Stimulated activated naive CD8-positive, alpha-beta T cell treated with anti-CD3 and anti-CD28 coated beads, Interleukin-15, amount 100 ng/mL, for 72 hours (primary cell): ENCODE measurements around the gene ATP10D.
A peak's percentile ranks its signal among the peaks of the same experiment; 100 is the strongest.
"Not testable (repeated sequence)": the region's sequence is repeated elsewhere in the genome, so short reads cannot be mapped to it uniquely, and the experiment has no call there.

Experiments used
- ATAC-seq: fragments of 150-1000 bp; cut with Tn5 transposase; 2 replicates; pipeline ENCODE4 v1.10.0; 2021; ENCODE audit warnings: mild to moderate bottlenecking, moderate library complexity
- DNase-seq, 2 donors: peaks; one replicate each; pipeline ENCODE4 v3.0.0; 2021 to 2022
- H3K27ac Mint-ChIP-seq, 2 donors: one replicate each; pipeline ENCODE4 v1.8.0; 2022; ENCODE audit warnings: mild to moderate bottlenecking in 2 of 2, mixed read lengths in 2 of 2, moderate library complexity in 2 of 2
- H3K27me3 Mint-ChIP-seq: one replicate; pipeline ENCODE4 v1.8.0; 2022; ENCODE audit warnings: mixed read lengths
- H3K4me1 Mint-ChIP-seq: one replicate; pipeline ENCODE4 v1.8.0; 2022; ENCODE audit warnings: mild to moderate bottlenecking, mixed read lengths
- H3K4me3 Mint-ChIP-seq, 2 donors: one replicate each; pipeline ENCODE4 v1.8.0; 2022; ENCODE audit warnings: mild to moderate bottlenecking in 2 of 2, mixed read lengths in 2 of 2, moderate library complexity in 1 of 2
- H3K9me3 Mint-ChIP-seq, 2 donors: one replicate each; pipeline ENCODE4 v1.8.0; 2022; ENCODE audit warnings: mixed read lengths in 2 of 2

The ATP10D gene

DNA sequence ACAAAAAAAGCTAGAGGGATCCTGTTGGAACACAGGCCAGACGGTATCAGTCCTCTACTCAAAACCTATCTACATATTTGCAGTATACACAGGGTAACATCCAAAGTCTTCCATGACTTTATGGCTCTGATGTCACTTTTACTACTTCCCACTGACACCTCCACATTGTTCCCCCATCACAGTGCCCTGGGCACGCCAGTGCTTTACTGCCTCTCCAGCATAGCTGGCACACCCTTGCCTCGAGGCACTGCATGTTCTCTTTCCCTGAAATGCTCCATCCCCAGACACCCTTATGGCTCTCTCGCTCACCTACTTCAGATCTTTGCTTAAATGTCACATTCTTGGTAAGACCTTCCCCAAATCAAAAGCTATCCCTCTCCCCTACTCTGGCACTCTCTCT is 6.3 kb upstream of the ATP10D start:
- Mint-ChIP-seq H3K9me3 (no peaks in the 10 kb centered on the region), H3K4me3 (no peak overlapping the region), H3K27me3 (no peaks in the 10 kb centered on the region), H3K4me1 (peaks cover under 1% of the 10 kb centered on the region), H3K27ac (no peak overlapping the region)
- no peak for DNase-seq
- ATAC-seq: no peak

DNA sequence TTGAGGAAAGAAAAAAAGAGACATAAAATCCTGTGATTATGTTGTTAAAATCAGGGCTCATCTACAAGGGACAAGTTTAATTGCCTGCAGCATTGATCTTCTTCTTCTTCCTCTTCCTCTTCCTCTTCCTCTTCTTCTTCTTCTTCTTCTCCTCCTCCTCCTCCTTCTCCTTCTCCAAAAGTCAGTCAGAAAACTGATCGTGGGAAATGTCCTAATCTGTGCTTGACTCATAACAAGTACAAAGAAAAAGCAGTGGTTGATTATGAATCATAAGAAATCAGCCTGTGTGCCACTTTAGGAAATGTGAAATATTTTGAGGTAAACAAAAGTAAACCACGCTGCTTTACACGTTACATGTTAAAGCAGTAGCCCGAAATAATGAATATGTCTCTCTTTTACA is 2.7 kb upstream of the ATP10D start:
- H3K27ac Mint-ChIP-seq: no peak overlapping the region
- H3K9me3 Mint-ChIP-seq: no peaks in the 10 kb centered on the region
- peaks cover 15% of the 10 kb centered on the region for H3K4me1 Mint-ChIP-seq
- ATAC-seq: no peak
- H3K27me3 Mint-ChIP-seq: no peaks in the 10 kb centered on the region
- no peak for DNase-seq
- no peak overlapping the region for H3K4me3 Mint-ChIP-seq

DNA sequence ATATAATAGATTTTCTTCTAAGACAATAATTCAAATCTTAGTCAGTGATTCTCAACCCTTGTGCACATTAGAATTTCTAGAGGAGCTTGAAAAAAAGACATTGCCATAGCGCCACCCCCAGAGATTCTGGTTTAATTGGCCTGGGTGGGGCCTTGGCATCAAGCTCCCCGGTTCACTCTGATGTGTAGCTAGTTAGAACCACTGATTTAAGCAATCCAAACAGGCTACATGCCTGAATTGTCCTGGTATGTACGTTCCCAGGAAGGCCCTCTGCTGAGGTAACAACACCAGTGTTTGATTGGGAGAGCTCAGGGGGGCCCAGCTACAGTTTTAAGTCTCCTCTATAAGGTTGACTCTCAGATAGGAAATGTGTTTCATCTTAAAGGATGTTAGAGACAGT is 1.3 kb upstream of the ATP10D start:
- Mint-ChIP-seq H3K4me1 (peaks cover 15% of the 10 kb centered on the region), H3K27me3 (no peaks in the 10 kb centered on the region), H3K9me3 (no peaks in the 10 kb centered on the region), H3K27ac (peak overlapping the region in 1 of 2 donors; percentile 3), H3K4me3 (no peak overlapping the region)
- no peak for ATAC-seq
- no peak for DNase-seq

DNA sequence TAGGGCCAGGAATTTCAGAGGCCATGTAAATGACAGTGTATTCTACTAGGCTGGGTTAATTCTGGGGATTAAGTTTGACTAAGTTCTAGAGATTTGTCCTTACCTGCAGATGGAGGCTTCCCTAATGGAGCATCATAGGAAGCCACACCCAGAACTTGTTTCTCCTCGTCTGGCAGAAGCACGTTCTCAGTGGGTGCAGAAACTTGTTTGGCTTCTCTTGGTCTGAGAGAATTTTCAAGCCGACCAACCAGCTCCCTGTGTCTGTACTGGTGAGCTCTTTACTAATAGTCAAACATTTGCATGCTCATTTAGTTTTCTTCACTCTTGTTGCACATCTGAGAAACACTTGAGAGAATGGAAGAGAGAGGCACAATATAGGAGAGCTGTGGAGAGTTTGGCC is 907 bp upstream of the ATP10D start:
- peak overlapping the region; percentile 63 to 91 for H3K4me3 Mint-ChIP-seq
- H3K27ac Mint-ChIP-seq: peak overlapping the region; percentile 3 to 96
- DNase-seq (no peak), ATAC-seq (no peak)
- no peaks in the 10 kb centered on the region for H3K9me3 Mint-ChIP-seq
- peaks cover 15% of the 10 kb centered on the region for H3K4me1 Mint-ChIP-seq
- H3K27me3 Mint-ChIP-seq: no peaks in the 10 kb centered on the region

DNA sequence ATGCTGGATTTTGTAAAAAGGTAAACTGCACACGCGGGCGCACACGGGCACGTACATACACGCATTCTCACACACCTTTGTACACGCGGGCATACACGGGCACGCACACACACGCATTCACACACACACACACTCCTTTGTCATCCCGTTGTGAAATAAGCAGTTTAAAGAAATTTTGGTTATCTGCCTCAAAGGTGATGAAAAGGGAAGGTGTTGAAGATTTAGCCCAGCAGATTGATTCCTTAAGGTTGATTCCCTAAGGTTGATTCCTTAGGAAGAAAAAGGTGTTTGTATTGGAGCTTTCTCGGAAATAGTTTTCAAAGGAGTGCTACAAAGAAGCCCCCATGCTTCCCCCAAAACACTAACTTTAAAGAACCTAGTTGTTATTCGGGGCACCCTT is 693 bp downstream of the ATP10D start:
- no peak for ATAC-seq
- Mint-ChIP-seq H3K4me3 (peak overlapping the region; percentile 91 to 92), H3K27ac (peak overlapping the region; percentile 91 to 92), H3K27me3 (no peaks in the 10 kb centered on the region), H3K9me3 (no peaks in the 10 kb centered on the region), H3K4me1 (peaks cover 22% of the 10 kb centered on the region)
- no peak for DNase-seq

DNA sequence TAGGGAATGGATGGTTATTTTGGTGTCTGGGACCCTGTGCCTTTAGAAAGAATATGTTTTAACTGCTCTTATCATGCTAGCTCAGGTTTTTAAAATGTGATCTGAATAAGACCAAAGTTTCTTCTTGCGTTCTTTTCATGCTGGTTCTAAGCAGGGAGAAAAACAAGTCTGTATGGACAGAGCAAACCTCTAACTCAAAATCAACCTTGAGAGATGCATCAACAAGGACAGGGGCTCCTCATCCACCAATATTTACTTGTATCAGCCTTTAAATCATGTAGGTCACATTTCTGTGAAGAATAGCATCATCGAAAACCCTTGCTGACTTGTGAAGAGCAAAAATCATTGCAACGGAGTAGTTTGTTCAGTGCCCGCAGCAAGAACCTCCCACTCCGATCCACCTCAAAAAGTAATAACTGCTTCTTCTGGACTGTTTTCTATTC is 1.2 kb downstream of the ATP10D start:
- H3K27ac Mint-ChIP-seq: no peak overlapping the region
- peak overlapping the region; percentile 91 to 92 for H3K4me3 Mint-ChIP-seq
- no peaks in the 10 kb centered on the region for H3K9me3 Mint-ChIP-seq
- ATAC-seq (no peak), DNase-seq (no peak)
- H3K27me3 Mint-ChIP-seq: no peaks in the 10 kb centered on the region
- H3K4me1 Mint-ChIP-seq: peaks cover 27% of the 10 kb centered on the region

DNA sequence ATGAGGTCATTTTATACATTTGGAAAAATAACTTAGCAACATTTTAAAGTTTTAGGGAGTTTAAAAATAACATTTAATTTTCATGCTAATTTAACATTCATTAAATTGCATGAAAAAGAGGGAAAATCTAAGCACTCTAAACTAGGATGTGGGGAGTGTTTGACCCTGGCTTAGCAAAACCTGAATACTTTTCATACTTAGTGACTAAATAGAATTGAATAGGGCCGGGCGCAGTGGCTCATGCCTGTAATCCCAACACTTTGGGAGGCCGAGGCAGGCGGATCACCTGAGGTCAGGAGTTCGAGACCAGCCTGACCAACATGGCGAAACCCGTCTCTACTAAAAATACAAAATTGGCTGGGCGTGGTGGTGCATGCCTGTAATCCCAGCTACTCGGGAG is 1.7 kb downstream of the ATP10D start:
- not testable (repeated sequence) for H3K27me3 Mint-ChIP-seq, H3K9me3 Mint-ChIP-seq, DNase-seq, ATAC-seq, H3K27ac Mint-ChIP-seq, H3K4me3 Mint-ChIP-seq
- H3K4me1 Mint-ChIP-seq: peaks cover 32% of the 10 kb centered on the region

DNA sequence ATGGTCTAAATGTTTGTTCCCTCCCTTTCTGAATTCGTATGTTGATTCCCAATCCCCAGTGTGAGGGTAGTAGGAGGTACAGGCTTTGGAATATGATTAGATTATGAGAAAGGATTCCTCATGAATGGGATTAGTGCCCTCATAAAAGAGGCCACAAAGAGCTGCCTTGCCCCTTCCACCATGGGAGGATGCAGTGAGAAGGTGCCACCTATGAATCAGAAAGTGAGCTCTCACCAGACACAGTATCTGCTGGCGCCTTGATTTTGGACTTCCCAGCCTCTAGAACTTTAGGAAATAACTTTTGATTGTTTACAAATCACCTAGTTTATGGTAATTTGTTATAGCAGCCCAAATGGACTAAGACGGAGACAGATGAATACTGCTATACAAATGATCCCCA is 3.6 kb downstream of the ATP10D start:
- Mint-ChIP-seq H3K27me3 (no peaks in the 10 kb centered on the region), H3K9me3 (no peaks in the 10 kb centered on the region), H3K4me1 (peaks cover 40% of the 10 kb centered on the region), H3K27ac (no peak overlapping the region), H3K4me3 (no peak overlapping the region)
- ATAC-seq (no peak), DNase-seq (no peak)

DNA sequence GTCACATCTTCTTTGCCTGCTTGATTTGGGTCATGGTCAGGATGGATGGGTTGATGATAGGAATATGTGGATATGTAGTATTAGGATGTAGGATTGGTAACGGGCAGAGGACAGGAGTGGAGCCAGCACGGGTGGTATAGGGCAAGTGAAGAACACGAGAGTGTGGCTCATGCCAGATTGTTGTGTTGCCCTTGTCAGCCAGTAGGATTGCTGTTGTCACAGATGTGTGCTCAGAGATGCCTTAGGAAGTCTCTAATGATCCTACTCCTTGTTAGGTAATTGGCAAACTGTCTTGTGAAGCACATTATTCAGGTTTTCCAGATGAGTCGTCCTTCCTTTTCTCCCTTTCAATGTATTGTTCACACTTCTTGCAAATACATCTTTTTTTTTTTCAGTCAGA is 5.5 kb downstream of the ATP10D start:
- H3K27ac Mint-ChIP-seq: no peak overlapping the region
- DNase-seq (peak in 1 of 2 donors; percentile 14), ATAC-seq (peak; percentile 91)
- H3K4me3 Mint-ChIP-seq: no peak overlapping the region
- no peaks in the 10 kb centered on the region for H3K9me3 Mint-ChIP-seq
- H3K4me1 Mint-ChIP-seq: peaks cover 30% of the 10 kb centered on the region
- no peaks in the 10 kb centered on the region for H3K27me3 Mint-ChIP-seq

DNA sequence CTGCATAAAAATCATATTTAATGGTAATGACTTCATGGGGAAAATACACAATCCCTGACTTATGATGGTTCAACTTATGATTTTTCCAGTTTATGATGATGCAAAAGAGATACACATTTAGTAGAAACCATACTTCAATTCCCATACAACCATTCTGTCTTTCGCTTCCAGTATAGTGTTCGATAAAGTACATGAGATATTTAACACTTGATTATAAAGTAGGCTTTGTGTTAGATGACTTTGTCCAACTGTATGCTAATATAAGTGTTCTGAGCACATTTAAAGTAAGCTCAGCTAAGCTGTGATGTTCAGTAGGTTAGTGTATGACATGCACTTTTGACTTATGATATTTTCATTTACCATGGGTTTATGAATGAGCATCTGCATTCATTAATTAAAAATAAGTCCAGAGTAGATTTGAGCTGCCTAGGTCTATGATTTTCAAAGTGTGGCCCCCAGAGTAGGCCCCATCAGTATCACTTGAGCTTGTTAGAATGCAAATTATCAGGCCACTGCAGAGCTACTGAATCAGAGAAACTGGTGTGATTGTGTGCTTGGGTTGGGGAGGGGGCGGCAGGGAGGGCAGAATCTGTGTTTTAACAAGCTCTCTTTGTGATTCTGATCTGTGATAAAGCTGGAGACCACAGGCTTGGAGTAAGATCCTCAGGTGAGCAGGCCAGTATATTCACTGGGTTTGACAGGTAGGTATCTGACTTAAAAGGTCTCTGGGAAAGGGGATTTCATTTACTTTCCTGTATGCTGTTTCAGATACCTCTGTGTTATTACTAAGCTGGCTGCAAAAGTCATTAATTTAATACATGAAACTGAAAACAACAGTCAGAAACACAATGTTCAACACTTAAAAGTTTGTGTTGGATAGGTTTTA is 8.4 kb downstream of the ATP10D start:
- no peak overlapping the region for H3K4me3 Mint-ChIP-seq
- no peak overlapping the region for H3K27ac Mint-ChIP-seq
- DNase-seq (no peak), ATAC-seq (peak; percentile 43)
- H3K9me3 Mint-ChIP-seq: no peaks in the 10 kb centered on the region
- H3K27me3 Mint-ChIP-seq: no peaks in the 10 kb centered on the region
- peaks cover 30% of the 10 kb centered on the region for H3K4me1 Mint-ChIP-seq

DNA sequence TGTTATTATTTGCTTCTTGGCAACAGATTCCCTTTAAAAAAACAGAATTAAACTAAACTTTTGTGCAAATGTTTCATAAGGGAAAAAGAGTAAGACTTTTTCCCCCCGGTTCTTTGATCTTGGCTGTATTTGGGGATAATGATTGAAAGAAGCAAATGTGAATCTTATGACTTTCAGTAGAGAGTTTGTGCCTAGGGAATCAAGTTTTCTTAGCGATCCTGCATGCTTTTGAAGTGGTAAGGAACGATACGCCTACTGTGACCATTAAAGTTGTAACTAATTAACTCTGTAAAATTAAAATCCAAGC is 9.0 kb downstream of the ATP10D start:
- no peak for ATAC-seq
- Mint-ChIP-seq H3K9me3 (no peaks in the 10 kb centered on the region), H3K27me3 (no peaks in the 10 kb centered on the region), H3K27ac (no peak overlapping the region), H3K4me3 (no peak overlapping the region), H3K4me1 (peaks cover 30% of the 10 kb centered on the region)
- DNase-seq: no peak

DNA sequence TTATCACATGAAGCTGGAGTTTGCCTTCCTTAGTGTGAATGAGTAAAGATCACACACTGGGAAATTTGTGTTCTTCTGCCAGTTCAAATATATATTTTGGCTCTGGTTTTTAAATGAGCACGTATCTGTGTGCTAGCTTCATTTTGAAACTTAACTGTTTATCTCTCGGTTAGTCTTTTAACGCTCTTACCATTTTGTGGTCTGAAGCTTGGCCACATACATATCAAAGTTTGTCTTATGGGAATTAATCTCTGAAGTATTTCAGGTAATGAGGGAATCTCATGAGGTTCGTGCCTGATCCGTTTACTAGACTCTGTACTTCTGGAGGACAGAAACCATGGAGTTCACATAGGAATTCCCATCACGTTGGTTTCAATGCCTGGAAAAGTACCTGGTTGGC is 13.8 kb downstream of the ATP10D start:
- DNase-seq: no peak
- Mint-ChIP-seq H3K27ac (no peak overlapping the region), H3K4me1 (peaks cover 4% of the 10 kb centered on the region), H3K4me3 (no peak overlapping the region), H3K27me3 (no peaks in the 10 kb centered on the region), H3K9me3 (no peaks in the 10 kb centered on the region)
- ATAC-seq: no peak

DNA sequence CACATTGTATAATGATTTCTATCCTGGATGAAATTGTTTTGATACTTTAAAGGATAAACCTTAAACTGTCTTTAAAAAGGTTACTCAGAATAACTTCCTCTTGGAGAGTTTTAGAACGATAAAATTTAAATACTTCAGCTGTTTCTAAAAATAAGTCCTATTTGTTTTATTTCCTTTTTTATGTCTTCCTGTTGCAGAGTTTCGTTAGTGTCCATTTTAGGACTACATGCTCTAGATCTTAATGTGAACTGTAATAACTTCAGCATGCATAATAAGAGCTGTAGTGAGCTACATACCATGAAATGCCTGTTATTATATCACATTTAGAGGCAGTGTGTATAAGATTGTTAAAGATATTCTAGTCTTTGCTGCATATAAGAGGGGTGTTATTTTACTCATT is 14.6 kb downstream of the ATP10D start:
- DNase-seq (no peak), ATAC-seq (no peak)
- Mint-ChIP-seq H3K27ac (no peak overlapping the region), H3K4me1 (no peaks in the 10 kb centered on the region), H3K4me3 (no peak overlapping the region), H3K27me3 (no peaks in the 10 kb centered on the region), H3K9me3 (no peaks in the 10 kb centered on the region)

DNA sequence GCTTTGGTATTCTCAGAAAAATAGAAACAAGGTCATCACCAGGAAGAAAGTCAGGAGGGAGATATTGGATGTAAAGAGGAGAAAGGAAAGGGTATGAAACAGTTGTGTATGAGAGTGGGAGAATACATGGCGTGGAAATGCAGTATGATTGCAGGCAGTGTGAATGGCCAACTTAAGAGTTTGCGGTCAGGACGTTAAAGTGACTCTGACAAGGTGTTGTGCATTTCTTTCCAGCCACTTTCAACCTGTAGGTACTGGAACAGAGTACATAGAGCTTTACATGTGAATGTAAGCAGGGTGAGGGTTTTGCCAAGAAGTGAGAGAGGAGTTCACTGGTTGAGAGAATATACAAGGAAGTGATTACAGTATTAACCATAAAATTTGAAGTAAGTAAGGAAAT is 15.7 kb downstream of the ATP10D start:
- H3K9me3 Mint-ChIP-seq: no peaks in the 10 kb centered on the region
- H3K4me1 Mint-ChIP-seq: no peaks in the 10 kb centered on the region
- no peak for ATAC-seq
- no peak for DNase-seq
- no peak overlapping the region for H3K27ac Mint-ChIP-seq
- no peaks in the 10 kb centered on the region for H3K27me3 Mint-ChIP-seq
- no peak overlapping the region for H3K4me3 Mint-ChIP-seq

DNA sequence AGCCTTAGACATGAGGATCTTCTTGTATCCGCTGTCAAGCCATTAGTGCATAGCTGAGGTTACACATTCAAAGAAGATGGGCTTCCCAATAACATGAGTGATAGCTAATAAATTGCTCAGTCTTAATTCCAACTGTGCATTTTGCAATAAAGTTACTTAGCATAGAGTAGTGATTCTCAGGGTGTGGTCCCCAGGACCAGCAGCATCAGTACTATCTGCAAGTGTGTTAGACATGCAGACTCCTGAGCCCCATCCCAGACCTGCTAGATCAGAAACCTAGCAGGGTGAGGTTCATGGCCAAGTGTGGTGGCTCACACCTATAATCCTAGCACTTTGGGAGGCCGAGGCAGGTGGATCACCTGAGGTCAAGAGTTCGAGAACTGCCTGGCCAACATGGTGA is 20.1 kb downstream of the ATP10D start:
- Mint-ChIP-seq H3K9me3 (no peaks in the 10 kb centered on the region), H3K27ac (no peak overlapping the region), H3K4me3 (no peak overlapping the region), H3K4me1 (no peaks in the 10 kb centered on the region), H3K27me3 (no peaks in the 10 kb centered on the region)
- ATAC-seq (no peak), DNase-seq (no peak)

DNA sequence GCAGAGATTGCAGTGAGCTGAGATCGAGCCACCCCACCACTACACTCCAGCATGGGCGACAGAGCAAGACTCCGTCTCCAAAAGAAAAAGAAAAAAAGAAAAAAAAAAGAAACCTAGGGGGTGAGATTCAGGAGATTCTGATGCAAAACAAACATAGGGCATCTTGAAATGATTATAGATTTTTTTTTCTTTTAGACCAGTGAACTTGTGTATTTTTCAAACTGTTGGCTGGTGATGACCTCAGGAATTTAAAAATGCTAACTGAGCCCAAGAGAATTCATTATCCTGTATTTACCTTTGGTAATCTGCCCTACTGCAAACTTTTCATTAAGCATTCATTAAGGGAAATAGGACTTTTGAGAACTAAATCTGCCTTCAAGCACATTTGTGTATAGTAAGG is 20.6 kb downstream of the ATP10D start:
- DNase-seq (no peak), ATAC-seq (no peak)
- no peak overlapping the region for H3K27ac Mint-ChIP-seq
- H3K27me3 Mint-ChIP-seq: no peaks in the 10 kb centered on the region
- peaks cover 5% of the 10 kb centered on the region for H3K4me1 Mint-ChIP-seq
- no peaks in the 10 kb centered on the region for H3K9me3 Mint-ChIP-seq
- H3K4me3 Mint-ChIP-seq: no peak overlapping the region

DNA sequence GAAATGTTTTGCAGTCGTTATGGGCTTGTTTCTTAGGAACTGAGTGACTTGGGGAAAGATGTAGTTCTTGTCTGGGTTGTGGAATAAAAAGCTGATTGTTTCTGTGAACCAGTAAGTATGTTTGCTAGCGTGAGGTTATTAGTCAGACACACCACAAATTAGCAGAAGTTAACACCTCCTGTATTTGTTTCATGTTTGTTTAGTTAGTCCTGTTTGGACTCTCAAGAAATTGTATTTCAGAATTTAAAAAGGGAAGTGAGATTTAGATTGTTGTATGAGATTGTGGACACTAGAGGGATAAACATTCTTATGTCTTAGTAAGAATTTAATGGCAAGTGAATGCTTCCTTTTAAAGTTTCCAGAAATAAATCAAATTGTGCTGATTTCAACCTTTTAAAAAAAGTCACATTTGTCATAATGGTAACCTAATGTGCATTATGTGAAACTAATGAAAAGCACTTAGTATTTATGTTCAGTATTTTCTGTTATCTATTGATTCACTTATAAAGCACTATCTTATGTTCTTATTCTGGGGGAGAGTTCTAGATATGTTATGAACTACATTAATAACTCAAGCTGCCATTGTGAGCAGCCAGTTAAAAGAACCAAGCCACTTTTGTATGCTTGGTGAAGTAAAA is 25.6 kb downstream of the ATP10D start:
- Mint-ChIP-seq H3K9me3 (no peaks in the 10 kb centered on the region), H3K27ac (no peak overlapping the region), H3K27me3 (no peaks in the 10 kb centered on the region), H3K4me3 (no peak overlapping the region), H3K4me1 (peaks cover 5% of the 10 kb centered on the region)
- ATAC-seq (no peak), DNase-seq (no peak)
